Measurements from ENCODE around the gene CD109.

DNA sequence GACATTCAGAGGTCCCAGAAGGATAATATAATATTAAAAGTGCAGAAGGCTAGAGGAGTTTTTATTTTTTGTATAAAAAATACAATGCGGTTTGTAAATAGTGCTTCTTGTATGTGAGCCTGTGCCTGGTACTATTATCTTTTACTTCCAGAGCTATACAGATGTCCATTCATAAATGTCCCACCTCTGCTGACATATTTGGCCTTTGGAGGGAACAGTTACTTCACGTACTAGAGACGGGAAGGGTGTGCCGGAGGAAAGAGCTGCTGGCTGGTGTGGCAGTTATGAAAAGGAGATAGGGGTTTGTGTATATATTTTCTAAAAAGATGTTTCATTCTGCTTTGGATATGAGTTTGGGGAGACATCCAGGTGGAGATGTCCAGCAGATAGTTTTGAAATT is 8.8 kb downstream of the CD109 start:
- TF ChIP-seq, protein P1, sequence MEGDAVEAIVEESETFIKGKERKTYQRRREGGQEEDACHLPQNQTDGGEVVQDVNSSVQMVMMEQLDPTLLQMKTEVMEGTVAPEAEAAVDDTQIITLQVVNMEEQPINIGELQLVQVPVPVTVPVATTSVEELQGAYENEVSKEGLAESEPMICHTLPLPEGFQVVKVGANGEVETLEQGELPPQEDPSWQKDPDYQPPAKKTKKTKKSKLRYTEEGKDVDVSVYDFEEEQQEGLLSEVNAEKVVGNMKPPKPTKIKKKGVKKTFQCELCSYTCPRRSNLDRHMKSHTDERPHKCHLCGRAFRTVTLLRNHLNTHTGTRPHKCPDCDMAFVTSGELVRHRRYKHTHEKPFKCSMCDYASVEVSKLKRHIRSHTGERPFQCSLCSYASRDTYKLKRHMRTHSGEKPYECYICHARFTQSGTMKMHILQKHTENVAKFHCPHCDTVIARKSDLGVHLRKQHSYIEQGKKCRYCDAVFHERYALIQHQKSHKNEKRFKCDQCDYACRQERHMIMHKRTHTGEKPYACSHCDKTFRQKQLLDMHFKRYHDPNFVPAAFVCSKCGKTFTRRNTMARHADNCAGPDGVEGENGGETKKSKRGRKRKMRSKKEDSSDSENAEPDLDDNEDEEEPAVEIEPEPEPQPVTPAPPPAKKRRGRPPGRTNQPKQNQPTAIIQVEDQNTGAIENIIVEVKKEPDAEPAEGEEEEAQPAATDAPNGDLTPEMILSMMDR (conservative IDR thresholded peaks at IDR 0.05; ENCODE audit: low read depth, low read length) = no peak
- TF ChIP-seq EZH2 (IDR thresholded peaks at IDR 0.05; ENCODE audit: low read length, unreplicated experiment) (no peak), EZH2phosphoT487 (IDR thresholded peaks at IDR 0.05; ENCODE audit: borderline replicate concordance, low read length) (no peak)

Data from PC-3 (cell line).